K562 (cell line): Measurements from ENCODE around the gene GPR37. TPM values are rescaled to one million over a fixed set of nuclear protein-coding genes. Genes with fewer than 3 reads are reported as not detected.

Experiments used
- ATAC-seq: fragments of 200-7000 bp; cut with Tn5 transposase; 3 replicates; pipeline ENCODE4 v1.9.1; 2020; ENCODE audit warnings: moderate library complexity
- BruUV-seq: library from RNA; stranded (reverse); fragments of 400-500 nt; replicated peaks from 2 replicates; lab custom pipeline; 2021; lab: Mats Ljungman, UMichigan
- CTCF ChIA-PET: fragments of 300-600 bp; formaldehyde crosslinking; extraction: SDS; loops from one replicate; lab custom pipeline; 2021; ENCODE audit warnings: low intra/inter-chr PET ratio; lab: Yijun Ruan, JAX
- POLR2A ChIA-PET: fragments of 300-600, 350-650 bp; sonication (Branson Sonifier 250); formaldehyde crosslinking; extraction: SDS; loops from one replicate; lab custom pipeline; 2021; ENCODE audit warnings: antibody characterized with exemption, inconsistent platforms; lab: Yijun Ruan, JAX
- DNase-seq, 4 experiments: peaks; one replicate each; pipeline versions ENCODE4 v3.0.0 to v3.0.0-alpha.2; 2011 to 2018; ENCODE audit warnings: low spot score in 3 of 4, mixed read lengths in 3 of 4; ENCODE audit errors: extremely low read depth in 1 of 4
- FAIRE-seq: peaks from 2 replicates; lab custom pipeline; 2011; peaks lifted over from hg19 to GRCh38; lab: Jason Lieb, UNC
- H2AFZ ChIP-seq: 2 replicates; pipeline ENCODE4 v1.6.0; 2011; ENCODE audit warnings: low read depth, low read length, control low read depth, inconsistent platforms
- H3K27ac ChIP-seq: fragments of 200-600 bp; 3 replicates; pipeline ENCODE4 v1.8.0; 2011; ENCODE audit warnings: low read depth, mild to moderate bottlenecking, control low read depth, inconsistent platforms, low read length, moderate library complexity, mixed read lengths; ENCODE audit errors: extremely low read depth
- H3K27me3 ChIP-seq, 2 experiments: fragments of 300-600 bp in 1 of 2; 2 replicates in 1 of 2; 3 replicates in 1 of 2; pipeline versions ENCODE4 v1.6.0 to v1.8.0; 2011; ENCODE audit warnings: inconsistent platforms in 2 of 2, low read length in 2 of 2, mild to moderate bottlenecking in 1 of 2, mixed read lengths in 1 of 2, moderate library complexity in 1 of 2; ENCODE audit not compliant: control insufficient read depth in 2 of 2, insufficient read depth in 2 of 2
- H3K36me3 ChIP-seq: fragments of 300-600 bp; 3 replicates; pipeline ENCODE4 v1.8.0; 2011; ENCODE audit warnings: mild to moderate bottlenecking, low read length, inconsistent platforms; ENCODE audit not compliant: control insufficient read depth, insufficient read depth
- H3K4me1 ChIP-seq, 2 experiments: fragments of 200-600 bp in 1 of 2; replicated peaks in 1 of 2; 2 replicates in 1 of 2; 3 replicates in 1 of 2; pipeline versions ENCODE4 v1.5.1 to v1.8.0; 2011; ENCODE audit warnings: inconsistent platforms in 2 of 2, low read length in 2 of 2, mild to moderate bottlenecking in 1 of 2, mixed read lengths in 1 of 2, moderate library complexity in 1 of 2; ENCODE audit not compliant: control insufficient read depth in 2 of 2, insufficient read depth in 2 of 2
- H3K4me2 ChIP-seq: 2 replicates; pipeline ENCODE4 v1.6.1; 2011; ENCODE audit warnings: low read length, control low read depth, inconsistent platforms, mixed read lengths; ENCODE audit not compliant: insufficient read depth
- H3K4me3 ChIP-seq: fragments of 200-600 bp; sonication (generic), shearing (Covaris generic); 2 replicates; pipeline ENCODE4 v1.5.1; 2016; ENCODE audit warnings: control low read depth, inconsistent platforms
- H3K79me2 ChIP-seq: fragments of 200-600 bp; 3 replicates; pipeline ENCODE4 v1.8.0; 2011; ENCODE audit warnings: low read length, inconsistent platforms; ENCODE audit not compliant: control insufficient read depth, insufficient read depth
- H3K9ac ChIP-seq, 2 experiments: 2 replicates each; pipeline versions ENCODE4 v1.6.0 to v1.6.1; 2011; ENCODE audit warnings: low read depth in 2 of 2, low read length in 2 of 2, control low read depth in 1 of 2, inconsistent platforms in 1 of 2, mild to moderate bottlenecking in 1 of 2, mixed read lengths in 1 of 2; ENCODE audit not compliant: insufficient read depth in 1 of 2
- H3K9me1 ChIP-seq: one replicate; pipeline ENCODE4 v1.6.0; 2011; ENCODE audit warnings: inconsistent platforms, mild to moderate bottlenecking, low read length, moderate library complexity; ENCODE audit not compliant: control insufficient read depth, insufficient read depth
- H3K9me3 ChIP-seq: replicated peaks from 2 replicates; pipeline ENCODE4 v1.5.1; 2011; ENCODE audit warnings: low read depth, low read length, inconsistent platforms; ENCODE audit not compliant: control insufficient read depth, insufficient read depth
- H4K20me1 ChIP-seq: replicated peaks from 2 replicates; pipeline ENCODE4 v1.6.1; 2011; ENCODE audit warnings: low read length, inconsistent platforms, mixed read lengths; ENCODE audit not compliant: control insufficient read depth, insufficient read depth
- ESRRB ChIP-seq: fragments of 250-450 bp; sonication (Bioruptor Pico); IDR thresholded peaks from 2 replicates; pipeline ENCODE4 v1.5.0; 2020; ENCODE audit warnings: mild to moderate bottlenecking, moderate library complexity, borderline replicate concordance
- HNRNPK ChIP-seq: fragments of 200-400 bp; formaldehyde crosslinking; IDR thresholded peaks from one replicate; pipeline ENCODE4 v1.6.1; 2018; ENCODE audit warnings: mild to moderate bottlenecking, low read depth, low read length; ENCODE audit not compliant: poor library complexity, severe bottlenecking
- MYNN ChIP-seq, 2 experiments: sonication (generic); formaldehyde crosslinking in 1 of 2; IDR thresholded peaks; 2 replicates each; pipeline versions ENCODE4 v1.5.0 to v1.6.1; 2016 to 2020; ENCODE audit warnings: antibody characterized with exemption in 1 of 2, missing genetic modification reagents in 1 of 2
- NELFE ChIP-seq: IDR thresholded peaks from 2 replicates; pipeline ENCODE4 v1.6.1; 2011; ENCODE audit warnings: mild to moderate bottlenecking; ENCODE audit not compliant: insufficient read depth, insufficient read length
- PHF8 ChIP-seq: fragments of 200-600 bp; sonication (generic); IDR thresholded peaks from 2 replicates; pipeline ENCODE4 v1.6.1; 2012; ENCODE audit warnings: mixed run types, mild to moderate bottlenecking, inconsistent platforms, low read length, moderate library complexity, borderline replicate concordance
- RBFOX2 ChIP-seq: fragments of 200-400 bp; formaldehyde crosslinking; IDR thresholded peaks from 2 replicates; pipeline ENCODE4 v1.6.1; 2017; ENCODE audit warnings: low read depth, mild to moderate bottlenecking, low read length, moderate library complexity
- SMARCA4 ChIP-seq: fragments of 450-650 bp; IDR thresholded peaks from 2 replicates; pipeline ENCODE4 v1.6.1; 2016
- SNIP1 ChIP-seq: fragments of 450-650 bp; IDR thresholded peaks from 2 replicates; pipeline ENCODE4 v1.7.1; 2017; ENCODE audit warnings: low read depth, mild to moderate bottlenecking
- XRCC3 ChIP-seq: fragments of 450-650 bp; IDR thresholded peaks from 2 replicates; pipeline ENCODE4 v1.6.1; 2017; ENCODE audit warnings: mild to moderate bottlenecking, moderate library complexity
- XRCC5 ChIP-seq: fragments of 200-400 bp; formaldehyde crosslinking; IDR thresholded peaks from 2 replicates; pipeline ENCODE4 v1.6.1; 2017; ENCODE audit warnings: low read depth, mild to moderate bottlenecking, low read length
- ZNF57 ChIP-seq: fragments of 450-650 bp; formaldehyde crosslinking; IDR thresholded peaks from 2 replicates; pipeline ENCODE4 v1.4.0; 2020; ENCODE audit warnings: mild to moderate bottlenecking, moderate library complexity
- WGBS: fragments of 100-300 bp; shearing (Covaris generic); methylation state at CpG from one replicate; pipeline ENCODE4 v1.1.6; 2016; ENCODE audit warnings: low coverage, mixed read lengths; ENCODE audit not compliant: insufficient coverage; ENCODE audit errors: missing lambda C conversion rate; 5-methylcytosine and 5-hydroxymethylcytosine counted together
- in situ Hi-C: fragments of 300-500 bp; cut with MboI; formaldehyde crosslinking; loops from 4 replicates; pipeline ENCODE4 v1.15.0; 2018; ENCODE audit warnings: inconsistent platforms, mixed read lengths
- intact Hi-C: fragments of 100-400 bp; cut with micrococcal nuclease; formaldehyde crosslinking; loops from 2 replicates; pipeline ENCODE4 v1.14.2; 2022
- polyA plus RNA-seq, 8 experiments: library from polyadenylated mRNA; depleted of rRNA in 4 of 8; stranded (reverse) in 5 of 8; unstranded in 3 of 8; fragments of >200 nt; fragmentation: Nextera tagmentation in 2 of 8; fragmentation: Illumina TruSeq in 1 of 8; extraction: Ambion mirVana in 2 of 8; extraction: Trizol in 1 of 8; gene quantifications; 2 replicates each; pipeline versions ENCODE4 v1.2.1 to v1.2.3, GENCODE V29; 2011 to 2014; ENCODE audit warnings: inconsistent platforms in 1 of 8, missing spikeins in 1 of 8
- total RNA-seq, 7 experiments: library from RNA; depleted of rRNA in 6 of 7; stranded (reverse); fragments of >200 nt in 6 of 7; fragmentation: Illumina TruSeq in 2 of 7; extraction: Trizol in 2 of 7; gene quantifications; 2 replicates each; pipeline versions ENCODE4 v1.2.1 to v1.2.3, GENCODE V29; 2011 to 2021; ENCODE audit warnings: low replicate concordance in 1 of 7
- TF ChIP-seq, protein P1 (sequence below): sonication (generic); formaldehyde crosslinking; IDR thresholded peaks from 2 replicates; pipeline ENCODE4 v1.8.1; 2023; ENCODE audit warnings: mild to moderate bottlenecking, missing genetic modification reagents, moderate library complexity
- TF ChIP-seq, protein P2 (sequence below): fragments of 250-450 bp; sonication (Bioruptor Pico); IDR thresholded peaks from 2 replicates; pipeline ENCODE4 v1.8.0; 2021; ENCODE audit warnings: moderate library complexity, mild to moderate bottlenecking, inconsistent platforms
- TF ChIP-seq, protein P3 (sequence below): sonication (generic); formaldehyde crosslinking; IDR thresholded peaks from 2 replicates; pipeline ENCODE4 v1.8.1; 2023; ENCODE audit warnings: mild to moderate bottlenecking, missing genetic modification reagents

GPR37 gene
- total and polyA plus RNA-seq, 9 of the 15 experiments (the other 6 are each of a cell fraction or from before 2014, with no cell fraction given) = 0.03 TPM; not detected in 8

DNA sequence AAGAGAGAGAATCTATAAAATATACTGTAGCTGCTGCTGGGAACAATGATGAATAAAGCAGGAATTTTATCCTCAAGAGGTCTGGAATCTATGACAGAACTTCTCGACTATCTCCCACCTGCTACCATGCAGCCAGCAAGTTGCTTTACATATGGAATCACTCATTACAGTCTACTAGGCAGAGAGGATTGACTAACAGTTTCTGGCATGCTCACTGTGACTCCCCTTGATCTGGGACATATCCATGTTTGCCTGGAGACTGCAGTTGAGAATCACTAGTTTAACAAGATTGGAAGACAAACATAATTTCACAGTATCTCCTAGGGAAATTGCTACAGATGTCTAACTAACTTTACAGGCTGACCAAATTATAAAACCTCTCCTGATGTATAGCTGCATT, 13.3 kb downstream of the GPR37 start:
- DNase-seq (no peak), FAIRE-seq (no peak), ATAC-seq (no peak)
- WGBS = 0% methylated on average over 1 of the region's 1 CpG
- no peak overlapping the region for H2AFZ ChIP-seq
- H3K27me3 ChIP-seq = no peaks in the 10 kb centered on the region
- no peaks in the 10 kb centered on the region for H3K4me1 ChIP-seq
- TF ChIP-seq RBFOX2 = no peak
- TF ChIP-seq HNRNPK = no peak
- TF ChIP-seq XRCC3 = no peak
- TF ChIP-seq SNIP1 = no peak
- TF ChIP-seq NELFE = no peak
- no peak for TF ChIP-seq MYNN (IDR thresholded peaks at IDR 0.05)
- TF ChIP-seq MYNN (CRISPR knock-in tag; IDR thresholded peaks at IDR 0.05) = no peak
- TF ChIP-seq ZNF57 (CRISPR knock-in tag) = no peak
- TF ChIP-seq, protein P1, sequence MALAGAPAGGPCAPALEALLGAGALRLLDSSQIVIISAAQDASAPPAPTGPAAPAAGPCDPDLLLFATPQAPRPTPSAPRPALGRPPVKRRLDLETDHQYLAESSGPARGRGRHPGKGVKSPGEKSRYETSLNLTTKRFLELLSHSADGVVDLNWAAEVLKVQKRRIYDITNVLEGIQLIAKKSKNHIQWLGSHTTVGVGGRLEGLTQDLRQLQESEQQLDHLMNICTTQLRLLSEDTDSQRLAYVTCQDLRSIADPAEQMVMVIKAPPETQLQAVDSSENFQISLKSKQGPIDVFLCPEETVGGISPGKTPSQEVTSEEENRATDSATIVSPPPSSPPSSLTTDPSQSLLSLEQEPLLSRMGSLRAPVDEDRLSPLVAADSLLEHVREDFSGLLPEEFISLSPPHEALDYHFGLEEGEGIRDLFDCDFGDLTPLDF (CRISPR knock-in tag) = no peak
- TF ChIP-seq PHF8 = no peak
- TF ChIP-seq ESRRB = no peak
- TF ChIP-seq SMARCA4 = no peak
- no peak for TF ChIP-seq XRCC5
- TF ChIP-seq, protein P2, sequence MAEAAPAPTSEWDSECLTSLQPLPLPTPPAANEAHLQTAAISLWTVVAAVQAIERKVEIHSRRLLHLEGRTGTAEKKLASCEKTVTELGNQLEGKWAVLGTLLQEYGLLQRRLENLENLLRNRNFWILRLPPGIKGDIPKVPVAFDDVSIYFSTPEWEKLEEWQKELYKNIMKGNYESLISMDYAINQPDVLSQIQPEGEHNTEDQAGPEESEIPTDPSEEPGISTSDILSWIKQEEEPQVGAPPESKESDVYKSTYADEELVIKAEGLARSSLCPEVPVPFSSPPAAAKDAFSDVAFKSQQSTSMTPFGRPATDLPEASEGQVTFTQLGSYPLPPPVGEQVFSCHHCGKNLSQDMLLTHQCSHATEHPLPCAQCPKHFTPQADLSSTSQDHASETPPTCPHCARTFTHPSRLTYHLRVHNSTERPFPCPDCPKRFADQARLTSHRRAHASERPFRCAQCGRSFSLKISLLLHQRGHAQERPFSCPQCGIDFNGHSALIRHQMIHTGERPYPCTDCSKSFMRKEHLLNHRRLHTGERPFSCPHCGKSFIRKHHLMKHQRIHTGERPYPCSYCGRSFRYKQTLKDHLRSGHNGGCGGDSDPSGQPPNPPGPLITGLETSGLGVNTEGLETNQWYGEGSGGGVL = no peak
- TF ChIP-seq, protein P3, sequence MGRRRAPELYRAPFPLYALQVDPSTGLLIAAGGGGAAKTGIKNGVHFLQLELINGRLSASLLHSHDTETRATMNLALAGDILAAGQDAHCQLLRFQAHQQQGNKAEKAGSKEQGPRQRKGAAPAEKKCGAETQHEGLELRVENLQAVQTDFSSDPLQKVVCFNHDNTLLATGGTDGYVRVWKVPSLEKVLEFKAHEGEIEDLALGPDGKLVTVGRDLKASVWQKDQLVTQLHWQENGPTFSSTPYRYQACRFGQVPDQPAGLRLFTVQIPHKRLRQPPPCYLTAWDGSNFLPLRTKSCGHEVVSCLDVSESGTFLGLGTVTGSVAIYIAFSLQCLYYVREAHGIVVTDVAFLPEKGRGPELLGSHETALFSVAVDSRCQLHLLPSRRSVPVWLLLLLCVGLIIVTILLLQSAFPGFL (CRISPR knock-in tag) = no peak
- no peak overlapping the region for H3K9ac ChIP-seq
- H4K20me1 ChIP-seq = no peaks in the 10 kb centered on the region
- intact Hi-C loops = no loop called here
- H3K79me2 ChIP-seq = no peaks in the 10 kb centered on the region
- H3K9me1 ChIP-seq = no peaks in the 10 kb centered on the region
- no TSS peak for BruUV-seq
- ChIA-PET CTCF (no interaction called here), POLR2A (no interaction called here)
- H3K4me2 ChIP-seq = no peak overlapping the region
- in situ Hi-C loops = no loop called here
- H3K9me3 ChIP-seq = no peaks in the 10 kb centered on the region
- H3K4me3 ChIP-seq = no peak overlapping the region
- H3K36me3 ChIP-seq = no peaks in the 10 kb centered on the region
- no peak overlapping the region for H3K27ac ChIP-seq
